H1 (cell line): ENCODE results near the gene RNF130. TPM values are rescaled to one million over a fixed set of nuclear protein-coding genes. Genes with fewer than 3 reads are reported as not detected.

Source experiments
- CHD7 ChIP-seq: fragments of 300-600 bp; sonication (generic); IDR thresholded peaks from 2 replicates; pipeline ENCODE4 v1.7.1; 2012; ENCODE audit warnings: low read length, moderate library complexity, mild to moderate bottlenecking, inconsistent platforms; ENCODE audit not compliant: insufficient replicate concordance
- MAFK ChIP-seq: IDR thresholded peaks from 2 replicates; pipeline ENCODE4 v1.6.1; 2012; ENCODE audit warnings: low read depth, mild to moderate bottlenecking, improper control_type of control experiment, low read length
- PHF8 ChIP-seq: fragments of 200-600 bp; sonication (generic); conservative IDR thresholded peaks from 2 replicates; pipeline ENCODE4 v1.7.1; 2012; ENCODE audit warnings: low read depth, mild to moderate bottlenecking, inconsistent platforms, low read length, moderate library complexity
- POLR2AphosphoS5 ChIP-seq: IDR thresholded peaks from 2 replicates; pipeline ENCODE4 v1.6.1; 2011; ENCODE audit warnings: low read depth, low read length
- SAP30 ChIP-seq: fragments of 300-600 bp; sonication (generic); IDR thresholded peaks from 2 replicates; pipeline ENCODE4 v1.7.1; 2012; ENCODE audit warnings: low read length, moderate library complexity, mild to moderate bottlenecking, inconsistent platforms; ENCODE audit not compliant: insufficient read depth, insufficient replicate concordance
- polyA plus RNA-seq, 7 experiments: library from polyadenylated mRNA; depleted of rRNA in 3 of 7; stranded (reverse) in 5 of 7; unstranded in 2 of 7; fragments of >200 nt in 5 of 7; fragments of 200-250 nt in 2 of 7; gene quantifications; 1 replicate in 5 of 7; 2 replicates in 1 of 7; 4 replicates in 1 of 7; pipeline versions ENCODE4 v1.2.1 to v1.2.3, GENCODE V29; 2011 to 2013; ENCODE audit warnings: missing spikeins in 2 of 7, mixed read lengths in 2 of 7
- total RNA-seq: library from RNA; stranded (reverse); fragmentation: NEBNext Ultra II Directional; extraction: Animal tissue kit (Norgen Biotek cat#: 25700); gene quantifications from 2 replicates; pipeline ENCODE4 v1.2.1, GENCODE V29; 2021

Gene RNF130
- total and polyA plus RNA-seq, 2 of the 8 experiments (the other 6 are each of a cell fraction or from before 2014, with no cell fraction given) = 65.1 to 70.0 TPM

- TF ChIP-seq CHD7 = no peak
- no peak for TF ChIP-seq MAFK
- no peak for TF ChIP-seq PHF8
- TF ChIP-seq SAP30 = no peak
- no peak for TF ChIP-seq POLR2AphosphoS5
- TF ChIP-seq, all 59 proteins: peak for 0
Observed at GRCh38 chr5:180001136-180001535, 70.4 kb downstream of the RNF130 start (continued).
